Astrocyte (in vitro differentiated cells and primary cell): ENCODE measurements around the gene KRT80.

Experiments
- EZH2 ChIP-seq: IDR thresholded peaks from 2 replicates; pipeline ENCODE4 v1.6.1; 2012; ENCODE audit warnings: mild to moderate bottlenecking, low read length, inconsistent platforms; ENCODE audit not compliant: insufficient read depth
- TF ChIP-seq, protein P1 (sequence below): IDR thresholded peaks from 2 replicates; pipeline ENCODE4 v1.5.1; 2011; ENCODE audit warnings: low read depth, mild to moderate bottlenecking, inconsistent platforms, low read length, moderate library complexity; ENCODE audit not compliant: insufficient read depth

DNA sequence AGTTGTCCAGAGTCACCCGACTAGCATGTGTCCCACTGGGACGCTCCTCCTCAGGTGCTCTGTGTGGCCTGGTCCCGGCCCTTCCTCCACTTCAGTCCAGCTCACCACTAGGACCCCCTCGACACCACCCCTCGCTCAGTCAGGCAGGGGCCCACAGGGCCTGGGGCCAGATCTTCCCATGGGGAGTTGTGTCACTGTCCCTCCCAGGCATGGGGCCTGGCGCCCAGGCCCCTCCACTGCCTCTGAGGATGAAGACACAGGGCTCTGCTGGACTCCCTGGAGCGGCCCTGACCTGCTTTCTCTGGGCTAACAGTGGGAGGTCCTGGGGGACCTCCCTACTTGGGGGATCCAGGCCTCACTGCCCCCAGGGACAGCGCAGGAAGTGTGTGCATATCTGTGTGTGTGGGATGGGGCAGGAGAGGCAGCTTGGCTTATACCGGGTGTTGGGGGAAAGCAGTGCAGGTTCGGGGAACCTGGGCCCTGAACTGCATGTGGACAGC lies 43.8 kb downstream of the KRT80 start:
- TF ChIP-seq, protein P1, sequence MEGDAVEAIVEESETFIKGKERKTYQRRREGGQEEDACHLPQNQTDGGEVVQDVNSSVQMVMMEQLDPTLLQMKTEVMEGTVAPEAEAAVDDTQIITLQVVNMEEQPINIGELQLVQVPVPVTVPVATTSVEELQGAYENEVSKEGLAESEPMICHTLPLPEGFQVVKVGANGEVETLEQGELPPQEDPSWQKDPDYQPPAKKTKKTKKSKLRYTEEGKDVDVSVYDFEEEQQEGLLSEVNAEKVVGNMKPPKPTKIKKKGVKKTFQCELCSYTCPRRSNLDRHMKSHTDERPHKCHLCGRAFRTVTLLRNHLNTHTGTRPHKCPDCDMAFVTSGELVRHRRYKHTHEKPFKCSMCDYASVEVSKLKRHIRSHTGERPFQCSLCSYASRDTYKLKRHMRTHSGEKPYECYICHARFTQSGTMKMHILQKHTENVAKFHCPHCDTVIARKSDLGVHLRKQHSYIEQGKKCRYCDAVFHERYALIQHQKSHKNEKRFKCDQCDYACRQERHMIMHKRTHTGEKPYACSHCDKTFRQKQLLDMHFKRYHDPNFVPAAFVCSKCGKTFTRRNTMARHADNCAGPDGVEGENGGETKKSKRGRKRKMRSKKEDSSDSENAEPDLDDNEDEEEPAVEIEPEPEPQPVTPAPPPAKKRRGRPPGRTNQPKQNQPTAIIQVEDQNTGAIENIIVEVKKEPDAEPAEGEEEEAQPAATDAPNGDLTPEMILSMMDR = no peak
- TF ChIP-seq EZH2 = no peak
